Adrenal gland (tissue), 12 donors: ENCODE data around the gene FMO4. TPM values are rescaled to one million over a fixed set of nuclear protein-coding genes. Genes with fewer than 3 reads are reported as not detected.
"Not testable (repeated sequence)": the region's sequence is repeated elsewhere in the genome, so short reads cannot be mapped to it uniquely, and the experiment has no call there.

Source experiments
- DNase-seq, 7 donors: peaks; one replicate each; pipeline ENCODE4 v3.0.0-alpha.2; 2019 to 2020
- H3K27ac ChIP-seq, 5 donors: fragments of 200-600 bp; sonication (generic) in 4 of 5; 1 replicate in 3 of 5; 2 replicates in 2 of 5; pipeline versions ENCODE4 v1.5.1 to v1.8.0; 2016 to 2020; ENCODE audit warnings: mild to moderate bottlenecking in 1 of 5
- H3K27me3 ChIP-seq: fragments of 200-600 bp; 2 replicates; pipeline ENCODE4 v1.8.0; 2021
- H3K36me3 ChIP-seq, 2 donors: fragments of 200-600 bp; replicated peaks in 1 of 2; 1 replicate in 1 of 2; 2 replicates in 1 of 2; pipeline versions ENCODE4 v1.5.1 to v1.8.0; 2018 to 2022
- H3K4me1 ChIP-seq, 2 donors: fragments of 200-600 bp; replicated peaks in 1 of 2; 1 replicate in 1 of 2; 2 replicates in 1 of 2; pipeline versions ENCODE4 v1.5.1 to v1.8.0; 2018 to 2021
- H3K4me3 ChIP-seq, 4 donors: fragments of 200-600 bp; sonication (generic) in 3 of 4; one replicate each; pipeline ENCODE4 v1.5.1; 2016 to 2018
- H3K9me3 ChIP-seq, 3 donors: fragments of 200-600 bp; sonication (generic) in 1 of 3; replicated peaks in 1 of 3; 1 replicate in 2 of 3; 2 replicates in 1 of 3; pipeline versions ENCODE4 v1.5.1 to v1.8.0; 2016 to 2021
- POLR2A ChIP-seq, 2 donors: fragments of 450-650 bp; IDR thresholded peaks; one replicate each; pipeline ENCODE4 v1.6.1; 2017; ENCODE audit warnings: antibody characterized with exemption in 2 of 2, mild to moderate bottlenecking in 2 of 2, moderate library complexity in 1 of 2
- WGBS, 4 donors: extraction: QIAGEN DNeasy Blood & Tissue Kit in 2 of 4; methylation state at CpG; one replicate each; pipeline versions ENCODE4 v1.1.5 to v1.1.7; 2013 to 2017; 5-methylcytosine and 5-hydroxymethylcytosine counted together
- intact Hi-C, 2 donors: fragments of 100-400 bp; cut with DNase I; formaldehyde crosslinking; loops; one replicate each; pipeline versions ENCODE4 v1.14.1 to v1.15.0; 2022 to 2023
- polyA plus RNA-seq, 3 donors: library from polyadenylated mRNA; stranded (reverse); fragments of 200-250 nt in 2 of 3; fragments of 350-450 nt in 1 of 3; fragmentation: Illumina TruSeq in 1 of 3; extraction: RNeasy Lipid Tissue Mini Kit (QIAGEN cat#74804) in 1 of 3; gene quantifications; one replicate each; pipeline ENCODE4 v1.2.3, GENCODE V29; 2013 to 2014
- total RNA-seq, 9 donors: library from RNA; depleted of rRNA in 4 of 9; stranded (reverse); fragments of >200 nt in 4 of 9; fragments of 120-200 nt in 1 of 9; fragmentation: NEBNext Ultra II Directional in 1 of 9; extraction: Animal tissue kit (Norgen Biotek cat#: 25700) in 1 of 9; gene quantifications; one replicate each; pipeline versions ENCODE4 v1.1.0 to v1.2.4, GENCODE V29; 2013 to 2023
- TF ChIP-seq, protein P1 (sequence below), 6 experiments: fragments of 450-650 bp in 4 of 6; fragments of 200-600 bp in 2 of 6; sonication (generic) in 1 of 6; IDR thresholded peaks; 1 replicate in 5 of 6; 2 replicates in 1 of 6; pipeline versions ENCODE4 v1.5.1 to v1.8.0; 2016 to 2021; ENCODE audit warnings: antibody characterized with exemption in 6 of 6, mild to moderate bottlenecking in 2 of 6, moderate library complexity in 1 of 6
- donor health status: healthy with polysubstance abuse.
- donor health status: Bipolar disorder and iron deficiency.
- donor health status: DM: yes; HTN: yes; CAD: no.
- donor health status: DM: no; HTN: no; CAD: no.
- donor health status: DM: no; HTN: no; CAD: no.
- donor health status: DM: yes; HTN: yes; CAD: no.

The FMO4 gene
- total and polyA plus RNA-seq, 12 donors: 1.7 to 11.4 (median 3.8) TPM

DNA sequence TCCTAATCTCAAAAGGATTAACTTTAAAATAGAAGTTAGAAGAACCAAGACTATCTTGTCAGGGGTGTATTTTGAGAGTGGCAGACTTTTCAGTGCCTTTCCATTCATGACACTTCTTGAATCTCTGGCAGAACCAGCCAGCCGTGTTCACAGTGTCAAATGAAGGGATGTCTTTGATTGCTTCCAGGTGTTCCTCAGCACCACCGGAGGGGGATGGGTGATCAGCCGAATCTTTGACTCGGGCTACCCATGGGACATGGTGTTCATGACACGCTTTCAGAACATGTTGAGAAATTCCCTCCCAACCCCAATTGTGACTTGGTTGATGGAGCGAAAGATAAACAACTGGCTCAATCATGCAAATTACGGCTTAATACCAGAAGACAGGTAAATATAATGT lies 33.4 kb upstream of the FMO4 start:
- Histone ChIP-seq H3K27me3 (no peaks in the 10 kb centered on the region), H3K36me3 (no peaks in the 10 kb centered on the region), H3K4me3 (no peak overlapping the region), H3K4me1 (no peaks in the 10 kb centered on the region), H3K27ac (no peak overlapping the region), H3K9me3 (no peaks in the 10 kb centered on the region)
- intact Hi-C loops: no loop called here
- no peak for TF ChIP-seq POLR2A (IDR thresholded peaks at IDR 0.05)
- TF ChIP-seq, protein P1, sequence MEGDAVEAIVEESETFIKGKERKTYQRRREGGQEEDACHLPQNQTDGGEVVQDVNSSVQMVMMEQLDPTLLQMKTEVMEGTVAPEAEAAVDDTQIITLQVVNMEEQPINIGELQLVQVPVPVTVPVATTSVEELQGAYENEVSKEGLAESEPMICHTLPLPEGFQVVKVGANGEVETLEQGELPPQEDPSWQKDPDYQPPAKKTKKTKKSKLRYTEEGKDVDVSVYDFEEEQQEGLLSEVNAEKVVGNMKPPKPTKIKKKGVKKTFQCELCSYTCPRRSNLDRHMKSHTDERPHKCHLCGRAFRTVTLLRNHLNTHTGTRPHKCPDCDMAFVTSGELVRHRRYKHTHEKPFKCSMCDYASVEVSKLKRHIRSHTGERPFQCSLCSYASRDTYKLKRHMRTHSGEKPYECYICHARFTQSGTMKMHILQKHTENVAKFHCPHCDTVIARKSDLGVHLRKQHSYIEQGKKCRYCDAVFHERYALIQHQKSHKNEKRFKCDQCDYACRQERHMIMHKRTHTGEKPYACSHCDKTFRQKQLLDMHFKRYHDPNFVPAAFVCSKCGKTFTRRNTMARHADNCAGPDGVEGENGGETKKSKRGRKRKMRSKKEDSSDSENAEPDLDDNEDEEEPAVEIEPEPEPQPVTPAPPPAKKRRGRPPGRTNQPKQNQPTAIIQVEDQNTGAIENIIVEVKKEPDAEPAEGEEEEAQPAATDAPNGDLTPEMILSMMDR (IDR thresholded peaks at IDR 0.05): no peak
- no peak for DNase-seq
- 83 to 88% (median 84%) methylated on average over 7 of the region's 7 CpGs for WGBS, 4 donors

DNA sequence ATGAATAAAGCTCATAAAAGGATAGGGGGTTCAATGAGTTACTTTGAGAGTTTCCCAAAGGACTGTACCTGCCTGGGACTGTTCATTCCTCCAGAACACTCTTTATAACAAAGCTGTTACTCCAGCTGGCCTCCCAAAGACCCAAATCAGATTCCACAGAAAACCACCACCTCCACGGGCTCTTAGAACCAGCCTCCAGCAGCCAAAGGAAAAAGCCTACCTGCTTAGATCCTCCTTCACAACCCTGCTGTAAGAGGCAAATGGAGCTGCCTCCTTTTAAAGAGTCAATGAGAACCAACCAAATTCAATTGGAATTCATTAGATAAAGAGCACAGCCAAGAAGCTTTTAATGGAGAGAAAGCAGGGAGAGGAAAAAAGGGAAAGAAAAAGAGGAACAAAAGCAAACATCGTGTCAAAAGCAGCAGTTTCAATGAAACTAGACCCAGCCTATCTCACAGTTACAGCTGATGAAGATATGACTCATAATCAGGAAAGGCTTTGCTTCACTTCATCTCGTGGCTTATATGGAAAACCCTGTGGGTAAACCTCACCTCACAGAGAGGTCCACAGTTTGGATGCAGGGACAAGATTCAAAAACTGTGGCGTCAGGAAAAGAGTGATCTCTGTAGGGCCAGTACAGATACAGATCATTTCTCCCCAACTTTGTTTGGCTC lies 27.8 kb upstream of the FMO4 start:
- no peak overlapping the region for H3K4me3 ChIP-seq
- WGBS, 4 donors: 57 to 84% (median 63%) methylated on average over 4 of the region's 4 CpGs
- intact Hi-C loops: no loop called here
- no peaks in the 10 kb centered on the region for H3K27me3 ChIP-seq
- no peaks in the 10 kb centered on the region for H3K36me3 ChIP-seq
- DNase-seq: no peak
- no peak overlapping the region for H3K27ac ChIP-seq
- H3K4me1 ChIP-seq: no peaks in the 10 kb centered on the region
- H3K9me3 ChIP-seq: no peaks in the 10 kb centered on the region
- TF ChIP-seq POLR2A (IDR thresholded peaks at IDR 0.05): no peak
- TF ChIP-seq, protein P1 (IDR thresholded peaks at IDR 0.05): no peak

DNA sequence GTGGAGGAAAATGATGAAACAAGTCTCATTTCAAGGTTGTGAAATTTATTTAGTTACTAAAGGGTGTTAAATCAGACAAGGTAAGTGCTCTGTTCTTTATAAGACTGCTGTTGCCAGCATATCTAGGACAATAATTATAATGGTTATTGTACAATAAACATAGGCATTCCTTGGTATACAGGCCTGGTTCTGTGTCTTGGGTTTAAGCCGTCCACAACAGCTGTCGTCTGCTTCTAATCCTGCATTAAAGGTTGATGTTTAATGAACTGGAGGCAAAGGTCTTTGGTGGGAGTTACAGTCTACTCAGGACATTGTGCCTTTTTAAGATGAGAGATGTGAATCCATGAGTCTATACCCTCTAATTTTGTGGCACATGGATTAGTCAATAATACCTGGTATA lies 23.4 kb upstream of the FMO4 start:
- WGBS, 4 donors: 85 to 90% (median 89%) methylated on average over 2 of the region's 2 CpGs
- no peak for DNase-seq
- TF ChIP-seq, protein P1 (IDR thresholded peaks at IDR 0.05): no peak
- TF ChIP-seq POLR2A (IDR thresholded peaks at IDR 0.05): no peak
- Histone ChIP-seq H3K27me3 (no peaks in the 10 kb centered on the region), H3K36me3 (no peaks in the 10 kb centered on the region), H3K9me3 (no peaks in the 10 kb centered on the region), H3K27ac (no peak overlapping the region), H3K4me3 (no peak overlapping the region), H3K4me1 (no peaks in the 10 kb centered on the region)
- intact Hi-C loops: no loop called here

DNA sequence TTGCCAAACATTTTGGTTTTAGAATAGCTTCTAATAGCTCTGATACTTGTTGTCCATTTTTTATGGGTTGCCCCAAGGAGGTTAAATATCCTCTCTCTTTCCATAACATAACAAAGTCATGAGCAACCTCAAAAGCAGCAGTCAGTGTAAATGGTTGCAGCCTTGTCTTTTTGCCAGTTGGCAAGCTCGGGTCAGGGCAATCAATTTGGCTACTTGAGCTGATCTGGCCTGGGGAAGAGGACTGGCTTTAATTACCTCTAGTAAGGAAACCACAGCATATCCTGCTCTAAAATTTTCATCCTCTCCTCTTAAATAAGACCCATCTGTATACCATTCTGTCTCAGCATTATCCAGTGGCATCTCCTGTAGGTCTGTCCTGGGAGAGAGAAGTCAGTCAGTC lies 21.2 kb upstream of the FMO4 start:
- no peak overlapping the region for H3K4me3 ChIP-seq
- H3K27me3 ChIP-seq: no peaks in the 10 kb centered on the region
- H3K9me3 ChIP-seq: no peaks in the 10 kb centered on the region
- no peak for TF ChIP-seq POLR2A (IDR thresholded peaks at IDR 0.05)
- TF ChIP-seq, protein P1 (IDR thresholded peaks at IDR 0.05): no peak
- WGBS, 4 donors: 38 to 58% (median 43%) methylated on average over 1 of the region's 1 CpG
- peak in 4 of 7 donors; percentile 10 to 33 (median 25) for DNase-seq
- no peaks in the 10 kb centered on the region for H3K36me3 ChIP-seq
- intact Hi-C loops: no loop called here
- no peaks in the 10 kb centered on the region for H3K4me1 ChIP-seq
- H3K27ac ChIP-seq: no peak overlapping the region

DNA sequence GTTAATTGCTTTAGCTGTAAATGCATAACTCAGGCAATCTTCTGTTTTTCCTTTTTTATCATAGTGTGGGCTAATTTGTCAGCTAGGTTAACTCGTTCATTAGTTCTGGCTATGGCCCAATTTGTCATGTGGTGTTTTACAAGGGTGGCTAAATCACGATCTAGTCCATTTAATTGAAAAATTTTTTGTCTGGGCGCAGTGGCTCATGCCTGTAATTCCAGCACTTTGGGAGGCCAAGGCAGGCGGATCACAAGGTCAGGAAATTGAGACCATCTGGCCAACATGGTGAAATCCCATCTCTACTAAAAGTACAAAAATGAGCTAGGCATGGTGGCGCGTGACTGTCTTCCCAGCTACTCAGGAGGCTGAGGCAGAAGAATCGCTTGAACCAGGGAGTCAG lies 18.6 kb upstream of the FMO4 start:
- WGBS, 4 donors: 66 to 80% (median 74%) methylated on average over 7 of the region's 7 CpGs
- H3K4me3 ChIP-seq, H3K36me3 ChIP-seq, H3K4me1 ChIP-seq, DNase-seq, H3K27me3 ChIP-seq, intact Hi-C loops, H3K9me3 ChIP-seq, H3K27ac ChIP-seq: not testable (repeated sequence)
